Tibial nerve (tissue), 4 donors: ENCODE measurements around the gene GFRA4.

Experiments
- EP300 ChIP-seq, 2 donors: sonication (generic); formaldehyde crosslinking; IDR thresholded peaks; one replicate each; pipeline ENCODE4 v1.6.1; 2017; ENCODE audit warnings: antibody characterized with exemption in 2 of 2, mild to moderate bottlenecking in 1 of 2
- POLR2A ChIP-seq, 2 donors: fragments of 450-650 bp; IDR thresholded peaks; one replicate each; pipeline ENCODE4 v1.6.1; 2017; ENCODE audit warnings: antibody characterized with exemption in 2 of 2, mild to moderate bottlenecking in 2 of 2, moderate library complexity in 2 of 2
- TF ChIP-seq, protein P1 (sequence below), 5 experiments: fragments of 200-600 bp in 3 of 5; fragments of 450-650 bp in 2 of 5; sonication (generic) in 3 of 5; IDR thresholded peaks; one replicate each; pipeline ENCODE4 v1.5.1; 2016 to 2019; ENCODE audit warnings: antibody characterized with exemption in 5 of 5, mild to moderate bottlenecking in 3 of 5, moderate library complexity in 2 of 5

DNA sequence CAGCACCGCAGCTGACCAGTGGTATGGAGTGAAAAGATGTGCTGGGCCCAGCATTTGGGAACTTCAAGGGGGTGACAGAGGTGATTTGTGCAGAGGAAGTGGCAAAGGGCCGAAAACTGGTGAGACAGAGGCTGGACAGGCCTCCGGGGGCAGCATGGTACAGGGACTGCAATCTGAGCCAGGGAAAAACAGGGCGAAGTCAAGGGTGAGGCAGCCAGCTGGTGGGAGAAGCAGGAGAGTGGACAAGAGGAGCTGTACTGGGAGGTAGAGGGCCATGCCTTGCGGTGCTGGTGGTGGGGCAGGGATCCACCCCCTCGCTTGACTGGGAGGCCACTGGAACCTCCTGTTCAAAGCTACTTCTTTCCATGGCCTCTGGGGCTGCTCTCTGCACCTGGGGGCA lies 7.3 kb upstream of the GFRA4 start:
- TF ChIP-seq EP300 (IDR thresholded peaks at IDR 0.05) (no peak), POLR2A (IDR thresholded peaks at IDR 0.05) (no peak)
- TF ChIP-seq, protein P1, sequence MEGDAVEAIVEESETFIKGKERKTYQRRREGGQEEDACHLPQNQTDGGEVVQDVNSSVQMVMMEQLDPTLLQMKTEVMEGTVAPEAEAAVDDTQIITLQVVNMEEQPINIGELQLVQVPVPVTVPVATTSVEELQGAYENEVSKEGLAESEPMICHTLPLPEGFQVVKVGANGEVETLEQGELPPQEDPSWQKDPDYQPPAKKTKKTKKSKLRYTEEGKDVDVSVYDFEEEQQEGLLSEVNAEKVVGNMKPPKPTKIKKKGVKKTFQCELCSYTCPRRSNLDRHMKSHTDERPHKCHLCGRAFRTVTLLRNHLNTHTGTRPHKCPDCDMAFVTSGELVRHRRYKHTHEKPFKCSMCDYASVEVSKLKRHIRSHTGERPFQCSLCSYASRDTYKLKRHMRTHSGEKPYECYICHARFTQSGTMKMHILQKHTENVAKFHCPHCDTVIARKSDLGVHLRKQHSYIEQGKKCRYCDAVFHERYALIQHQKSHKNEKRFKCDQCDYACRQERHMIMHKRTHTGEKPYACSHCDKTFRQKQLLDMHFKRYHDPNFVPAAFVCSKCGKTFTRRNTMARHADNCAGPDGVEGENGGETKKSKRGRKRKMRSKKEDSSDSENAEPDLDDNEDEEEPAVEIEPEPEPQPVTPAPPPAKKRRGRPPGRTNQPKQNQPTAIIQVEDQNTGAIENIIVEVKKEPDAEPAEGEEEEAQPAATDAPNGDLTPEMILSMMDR (IDR thresholded peaks at IDR 0.05) = no peak
